HCT116 (cell line): ENCODE measurements around the gene SRPK2. TPM values are rescaled to one million over a fixed set of nuclear protein-coding genes. Genes with fewer than 3 reads are reported as not detected.
"Not testable (repeated sequence)": the region's sequence is repeated elsewhere in the genome, so short reads cannot be mapped to it uniquely, and the experiment has no call there.

Source experiments
- ATAC-seq: fragments of 200-7000 bp; cut with Tn5 transposase; 2 replicates; pipeline ENCODE4 v1.9.1; 2020; ENCODE audit warnings: mild to moderate bottlenecking, moderate library complexity
- BruUV-seq: library from RNA; stranded (reverse); fragments of 400-500 nt; replicated peaks from 2 replicates; lab custom pipeline; 2021; lab: Mats Ljungman, UMichigan
- CTCF ChIA-PET: fragments of 300-600 bp; sonication (Branson Sonifier 250); formaldehyde crosslinking; loops from one replicate; lab custom pipeline; 2021; ENCODE audit warnings: antibody characterized with exemption; lab: Charles Lee
- POLR2A ChIA-PET: fragments of 300-600, 350-600 bp; sonication (Branson Sonifier 250); formaldehyde crosslinking; loops from one replicate; lab custom pipeline; 2021; ENCODE audit warnings: antibody characterized with exemption; lab: Charles Lee
- RAD21 ChIA-PET, 2 experiments: fragments of 300-600 bp; sonication (Branson Sonifier 250); formaldehyde crosslinking; loops; one replicate each; lab custom pipeline; 2023; ENCODE audit warnings: low total read pairs in 2 of 2; ENCODE audit not compliant: uncharacterized antibody in 2 of 2, unreplicated experiment in 2 of 2, low non-redundant PET in 1 of 2; lab: Charles Lee
- DNase-seq: peaks from one replicate; pipeline ENCODE4 v3.0.0-alpha.2; 2010; ENCODE audit warnings: low read depth, low spot score
- H2AFZ ChIP-seq: fragments of 200-600 bp; shearing (Covaris generic), sonication (generic); 2 replicates; pipeline ENCODE4 v1.6.1; 2017; ENCODE audit warnings: low read depth, mixed run types, mixed read lengths, antibody characterized with exemption, low read length; ENCODE audit not compliant: poor library complexity, severe bottlenecking
- H3K27ac ChIP-seq: 2 replicates; pipeline ENCODE4 v1.5.1; 2012; ENCODE audit warnings: low read depth, low read length
- H3K27me3 ChIP-seq: fragments of 200-600 bp; sonication (generic); 2 replicates; pipeline ENCODE4 v1.6.1; 2016; ENCODE audit warnings: mixed run types, low read length, mixed read lengths; ENCODE audit not compliant: insufficient read depth
- H3K36me3 ChIP-seq, 2 experiments: fragments of 200-500 bp in 1 of 2; fragments of 200-600 bp in 1 of 2; sonication (Bioruptor generic) in 1 of 2; sonication (generic) in 1 of 2; 2 replicates each; pipeline versions ENCODE4 v1.5.1 to v1.6.1; 2014 to 2016; ENCODE audit warnings: low read length in 2 of 2, inconsistent platforms in 1 of 2, mixed read lengths in 1 of 2, mixed run types in 1 of 2; ENCODE audit not compliant: insufficient read depth in 2 of 2, control insufficient read depth in 1 of 2
- H3K4me1 ChIP-seq, 2 experiments: fragments of 200-600 bp in 1 of 2; sonication (generic) in 1 of 2; 2 replicates each; pipeline versions ENCODE4 v1.5.1 to v1.6.1; 2012 to 2017; ENCODE audit warnings: low read length in 2 of 2, inconsistent platforms in 1 of 2, mild to moderate bottlenecking in 1 of 2, mixed read lengths in 1 of 2, mixed run types in 1 of 2, moderate library complexity in 1 of 2; ENCODE audit not compliant: insufficient read depth in 2 of 2, control insufficient read depth in 1 of 2
- H3K4me2 ChIP-seq: fragments of 200-600 bp; sonication (generic); 2 replicates; pipeline ENCODE4 v1.6.1; 2017; ENCODE audit warnings: mixed run types, low read length, mixed read lengths
- H3K4me3 ChIP-seq, 2 experiments: fragments of 200-600 bp in 1 of 2; sonication (generic) in 1 of 2; replicated peaks in 1 of 2; 2 replicates each; pipeline ENCODE4 v1.5.1; 2011 to 2016; ENCODE audit warnings: low read length in 2 of 2, control low read depth in 1 of 2, low read depth in 1 of 2, mild to moderate bottlenecking in 1 of 2, mixed read lengths in 1 of 2, mixed run types in 1 of 2
- H3K79me2 ChIP-seq: fragments of 200-600 bp; sonication (generic); 2 replicates; pipeline ENCODE4 v1.6.1; 2017; ENCODE audit warnings: mild to moderate bottlenecking, mixed run types, low read length, moderate library complexity, mixed read lengths; ENCODE audit not compliant: insufficient read depth
- H3K9ac ChIP-seq: fragments of 200-600 bp; sonication (generic); 2 replicates; pipeline ENCODE4 v1.6.1; 2016; ENCODE audit warnings: low read length, mixed read lengths
- H3K9me2 ChIP-seq: fragments of 200-600 bp; sonication (generic), shearing (Covaris generic); 2 replicates; pipeline ENCODE4 v1.6.1; 2017; ENCODE audit warnings: mixed run types, mild to moderate bottlenecking, moderate library complexity; ENCODE audit not compliant: insufficient read depth
- H3K9me3 ChIP-seq, 2 experiments: fragments of 200-500 bp in 1 of 2; fragments of 200-600 bp in 1 of 2; sonication (Bioruptor generic) in 1 of 2; sonication (generic) in 1 of 2; 2 replicates each; pipeline ENCODE4 v1.6.1; 2014 to 2017; ENCODE audit warnings: low read length in 2 of 2, mixed read lengths in 2 of 2, inconsistent platforms in 1 of 2, low read depth in 1 of 2, mild to moderate bottlenecking in 1 of 2, mixed run types in 1 of 2, moderate library complexity in 1 of 2; ENCODE audit not compliant: control insufficient read depth in 1 of 2, insufficient read depth in 1 of 2
- H4K20me1 ChIP-seq: fragments of 200-600 bp; sonication (generic), shearing (Covaris generic); 2 replicates; pipeline ENCODE4 v1.6.1; 2017; ENCODE audit warnings: mixed run types, mild to moderate bottlenecking, moderate library complexity; ENCODE audit not compliant: insufficient read depth
- JUND ChIP-seq: IDR thresholded peaks from 2 replicates; pipeline ENCODE4 v1.6.1; 2012
- SIN3A ChIP-seq: IDR thresholded peaks from 2 replicates; pipeline ENCODE4 v1.6.1; 2012; ENCODE audit warnings: low read depth
- SP1 ChIP-seq: IDR thresholded peaks from 2 replicates; pipeline ENCODE4 v1.6.1; 2012; ENCODE audit warnings: low read depth
- intact Hi-C: fragments of 100-400 bp; cut with micrococcal nuclease; formaldehyde crosslinking; loops from 2 replicates; pipeline ENCODE4 v1.10.0; 2022
- total RNA-seq: library from RNA; stranded (reverse); gene quantifications from one replicate; pipeline ENCODE4 v1.2.1, GENCODE V29; 2021; ENCODE audit not compliant: unreplicated experiment

The SRPK2 gene
- total RNA-seq, 1 experiment from 2014 or later: 37.4 TPM

DNA sequence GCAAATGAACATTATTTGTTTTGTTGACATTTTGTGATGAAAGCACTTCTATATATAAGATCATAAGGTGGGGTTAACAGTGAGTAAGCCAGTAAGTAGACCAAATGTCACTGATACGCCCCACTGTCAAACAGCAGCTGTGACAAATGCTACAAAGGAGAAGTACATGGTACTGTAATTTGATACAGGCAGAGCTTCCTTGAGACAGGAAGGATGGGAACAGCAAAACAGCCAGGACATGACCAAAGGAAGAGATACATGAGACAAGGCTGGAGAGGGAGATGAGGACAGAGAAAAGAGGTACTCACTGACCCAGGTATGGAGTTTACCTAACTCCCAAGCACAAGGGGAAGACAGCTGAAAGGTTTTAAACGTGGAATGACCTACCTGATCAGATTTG, 127.0 kb downstream of the SRPK2 start:
- Histone ChIP-seq H3K4me1 (peaks cover 15 to 18% of the 10 kb centered on the region in 2 experiments; a peak in 3 of 4 replicates), H3K36me3 (no peaks in the 10 kb centered on the region), H3K9me3 (no peaks in the 10 kb centered on the region), H4K20me1 (no peaks in the 10 kb centered on the region; the same call in 1 of the 2 replicates), H3K9me2 (no peaks in the 10 kb centered on the region), H3K27ac (no peak overlapping the region), H3K4me3 (no peak overlapping the region), H2AFZ (no peak overlapping the region), H3K4me2 (peak overlapping the region; percentile 46; the same call in 1 of the 2 replicates), H3K79me2 (peaks cover 6% of the 10 kb centered on the region; the same call in 1 of the 2 replicates), H3K27me3 (no peaks in the 10 kb centered on the region), H3K9ac (no peak overlapping the region)
- intact Hi-C loops: no loop called here
- ATAC-seq (0 out of 2 replicates have a peak, but pooled peaks have one; percentile 27), DNase-seq (no peak)
- CTCF ChIA-PET: no interaction called here
- no TSS peak for BruUV-seq
- POLR2A ChIA-PET: no interaction called here
- RAD21 ChIA-PET: no interaction called here
- TF ChIP-seq JUND (0 out of 2 replicates have a peak, but pooled peaks have one; percentile 9), SIN3A (no peak), SP1 (0 out of 2 replicates have a peak, but pooled peaks have one; percentile 8)

DNA sequence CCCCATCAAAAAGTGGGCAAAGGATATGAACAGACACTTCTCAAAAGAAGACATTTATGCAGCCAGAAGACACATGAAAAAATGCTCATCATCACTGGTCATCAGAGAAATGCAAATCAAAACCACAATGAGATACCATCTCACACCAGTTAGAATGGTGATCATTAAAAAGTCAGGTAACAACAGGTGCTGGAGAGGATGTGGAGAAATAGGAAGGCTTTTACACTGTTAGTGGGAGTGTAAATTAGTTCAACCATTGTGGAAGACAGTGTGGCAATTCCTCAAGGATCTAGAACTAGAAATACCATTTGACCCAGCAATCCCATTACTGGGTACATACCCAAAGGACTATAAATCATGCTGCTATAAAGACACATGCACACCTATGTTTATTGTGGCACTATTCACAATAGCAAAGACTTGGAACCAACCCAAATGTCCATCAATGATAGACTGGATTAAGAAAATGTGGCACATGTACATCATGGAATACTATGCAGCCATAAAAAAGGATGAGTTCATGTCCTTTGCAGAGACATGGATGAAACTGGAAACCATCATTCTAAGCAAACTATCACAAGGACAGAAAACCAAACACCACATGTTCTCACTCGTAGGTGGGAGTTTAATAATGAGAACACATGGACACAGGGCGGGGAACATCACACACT, 128.4 kb downstream of the SRPK2 start:
- H3K27me3 ChIP-seq, POLR2A ChIA-PET, intact Hi-C loops, BruUV-seq, H3K9me2 ChIP-seq, RAD21 ChIA-PET, H3K9ac ChIP-seq, H3K36me3 ChIP-seq, H2AFZ ChIP-seq, CTCF ChIA-PET, H3K79me2 ChIP-seq, ATAC-seq, H3K9me3 ChIP-seq, H4K20me1 ChIP-seq, DNase-seq, H3K4me2 ChIP-seq, H3K27ac ChIP-seq, H3K4me3 ChIP-seq: not testable (repeated sequence)
- peaks cover 15 to 18% of the 10 kb centered on the region in 2 experiments; a peak in 3 of 4 replicates for H3K4me1 ChIP-seq

DNA sequence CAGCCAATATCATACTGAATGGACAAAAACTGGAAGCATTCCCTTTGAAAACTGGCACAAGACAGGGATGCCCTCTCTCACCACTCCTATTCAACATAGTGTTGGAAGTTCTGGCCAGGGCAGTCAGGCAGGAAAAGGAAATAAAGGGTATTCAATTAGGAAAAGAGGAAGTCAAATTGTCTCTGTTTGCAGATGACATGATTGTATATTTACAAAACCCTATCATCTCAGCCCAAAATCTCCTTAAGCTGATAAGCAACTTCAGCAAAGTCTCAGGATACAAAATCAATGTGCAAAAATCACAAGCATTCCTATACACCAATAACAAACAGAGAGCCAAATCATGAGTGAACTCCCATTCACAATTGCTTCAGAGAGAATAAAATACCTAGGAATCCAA, 129.8 kb downstream of the SRPK2 start:
- Histone ChIP-seq H3K4me1 (peaks cover 15 to 18% of the 10 kb centered on the region in 2 experiments; a peak in 3 of 4 replicates), H3K79me2 (peaks cover 12% of the 10 kb centered on the region)
- H3K27ac ChIP-seq, H2AFZ ChIP-seq, H3K4me3 ChIP-seq, DNase-seq, H3K9ac ChIP-seq, H3K36me3 ChIP-seq, CTCF ChIA-PET, intact Hi-C loops, H3K27me3 ChIP-seq, BruUV-seq, RAD21 ChIA-PET, H3K9me2 ChIP-seq, H3K9me3 ChIP-seq, POLR2A ChIA-PET, H4K20me1 ChIP-seq, ATAC-seq, H3K4me2 ChIP-seq: not testable (repeated sequence)
